ENCODE data around the gene DNAJB6. TPM values are rescaled to one million over a fixed set of nuclear protein-coding genes. Genes with fewer than 3 reads are reported as not detected.

DNAJB6 gene
- polyA plus RNA-seq, 6 donors from 2014 or later = 86.9 to 124 (median 107) TPM

GRCh38 chr7:157361537-157361936 lies 24.7 kb downstream of the DNAJB6 start:
- DNase-seq (no peak), ATAC-seq (ENCODE audit: low read depth in 2 of 2) (no peak)
- Mint-ChIP-seq H3K4me3 (no peak overlapping the region), H3K27me3 (no peaks in the 10 kb centered on the region), H3K9me3 (no peaks in the 10 kb centered on the region), H3K4me1 (peaks cover 18 to 19% (median 19%) of the 10 kb centered on the region in 3 donors), H3K27ac (no peak overlapping the region), H3K36me3 (peaks cover 14 to 25% of the 10 kb centered on the region in 2 donors)

GRCh38 chr7:157362729-157363128 lies 25.9 kb downstream of the DNAJB6 start:
- no peak for ATAC-seq (ENCODE audit: low read depth in 2 of 2)
- peak overlapping the region in 2 of 6 donors; percentile 23 to 78 for H3K27ac Mint-ChIP-seq
- H3K27me3 Mint-ChIP-seq = no peaks in the 10 kb centered on the region
- H3K9me3 Mint-ChIP-seq = no peaks in the 10 kb centered on the region
- peaks cover 10 to 11% (median 11%) of the 10 kb centered on the region in 3 donors for H3K4me1 Mint-ChIP-seq
- no peak overlapping the region for H3K4me3 Mint-ChIP-seq
- no peak for DNase-seq
- H3K36me3 Mint-ChIP-seq = peaks cover 17 to 32% of the 10 kb centered on the region in 2 donors

GRCh38 chr7:157366722-157367121 lies 29.9 kb downstream of the DNAJB6 start:
- H3K27ac Mint-ChIP-seq = no peak overlapping the region
- H3K27me3 Mint-ChIP-seq = no peaks in the 10 kb centered on the region
- H3K4me1 Mint-ChIP-seq = peaks cover 4 to 7% (median 4%) of the 10 kb centered on the region in 3 donors
- no peak overlapping the region for H3K4me3 Mint-ChIP-seq
- ATAC-seq (ENCODE audit: low read depth in 2 of 2) (no peak), DNase-seq (no peak)
- no peaks in the 10 kb centered on the region for H3K9me3 Mint-ChIP-seq
- H3K36me3 Mint-ChIP-seq = peaks cover 28 to 34% of the 10 kb centered on the region in 2 donors

- H3K27ac Mint-ChIP-seq = peak overlapping the region in 2 of 6 donors; percentile 10 to 26
- peaks cover 1 to 10% (median 8%) of the 10 kb centered on the region in 3 donors for H3K4me1 Mint-ChIP-seq
- no peak for DNase-seq
- no peaks in the 10 kb centered on the region for H3K9me3 Mint-ChIP-seq
- H3K4me3 Mint-ChIP-seq = no peak overlapping the region
- no peaks in the 10 kb centered on the region for H3K27me3 Mint-ChIP-seq
- H3K36me3 Mint-ChIP-seq = peaks cover 26 to 41% of the 10 kb centered on the region in 2 donors
- no peak for ATAC-seq (ENCODE audit: low read depth in 2 of 2)
Measured at GRCh38 chr7:157368955-157369354, 32.2 kb downstream of the DNAJB6 start.

- no peak for ATAC-seq (ENCODE audit: low read depth in 2 of 2)
- peaks cover 12 to 23% (median 17%) of the 10 kb centered on the region in 3 donors for H3K4me1 Mint-ChIP-seq
- DNase-seq = no peak
- H3K27me3 Mint-ChIP-seq = no peaks in the 10 kb centered on the region
- no peaks in the 10 kb centered on the region for H3K9me3 Mint-ChIP-seq
- H3K36me3 Mint-ChIP-seq = peaks cover 26 to 46% of the 10 kb centered on the region in 2 donors
- H3K27ac Mint-ChIP-seq = no peak overlapping the region
- H3K4me3 Mint-ChIP-seq = no peak overlapping the region
Measured at GRCh38 chr7:157370742-157371141, 33.9 kb downstream of the DNAJB6 start.

GRCh38 chr7:157371296-157371695 lies 34.5 kb downstream of the DNAJB6 start:
- Mint-ChIP-seq H3K27ac (peak overlapping the region in 1 of 6 donors; percentile 9), H3K36me3 (peaks cover 22 to 44% of the 10 kb centered on the region in 2 donors), H3K4me3 (no peak overlapping the region), H3K4me1 (peaks cover 17 to 28% (median 20%) of the 10 kb centered on the region in 3 donors), H3K27me3 (no peaks in the 10 kb centered on the region), H3K9me3 (no peaks in the 10 kb centered on the region)
- ATAC-seq (ENCODE audit: low read depth in 2 of 2) (no peak), DNase-seq (no peak)

- DNase-seq = no peak
- ATAC-seq (ENCODE audit: low read depth in 2 of 2) = no peak
- H3K4me3 Mint-ChIP-seq = no peak overlapping the region
- H3K36me3 Mint-ChIP-seq = peaks cover 17 to 35% of the 10 kb centered on the region in 2 donors
- no peaks in the 10 kb centered on the region for H3K9me3 Mint-ChIP-seq
- no peaks in the 10 kb centered on the region for H3K27me3 Mint-ChIP-seq
- H3K4me1 Mint-ChIP-seq = peaks cover 23 to 34% (median 25%) of the 10 kb centered on the region in 3 donors
- peak overlapping the region in 4 of 6 donors; percentile 22 to 92 (median 86) for H3K27ac Mint-ChIP-seq
Measured at GRCh38 chr7:157372300-157373232, 35.8 kb downstream of the DNAJB6 start.

- H3K4me1 Mint-ChIP-seq = peaks cover 23 to 42% (median 29%) of the 10 kb centered on the region in 3 donors
- ATAC-seq (ENCODE audit: low read depth in 2 of 2) = no peak
Measured at GRCh38 chr7:157373493-157373892, 36.7 kb downstream of the DNAJB6 start.

GRCh38 chr7:157375410-157375809 lies 38.6 kb downstream of the DNAJB6 start:
- no peaks in the 10 kb centered on the region for H3K27me3 Mint-ChIP-seq
- DNase-seq (no peak), ATAC-seq (ENCODE audit: low read depth in 2 of 2) (no peak)
- no peaks in the 10 kb centered on the region for H3K9me3 Mint-ChIP-seq
- H3K27ac Mint-ChIP-seq = peak overlapping the region in 1 of 6 donors; percentile 84
- H3K4me3 Mint-ChIP-seq = no peak overlapping the region
- H3K36me3 Mint-ChIP-seq = peaks cover 7 to 25% of the 10 kb centered on the region in 2 donors
- peaks cover 31 to 42% (median 37%) of the 10 kb centered on the region in 3 donors for H3K4me1 Mint-ChIP-seq

More at GRCh38 chr7:157373493-157373892, 36.7 kb downstream of the DNAJB6 start:
- H3K36me3 Mint-ChIP-seq = peaks cover 12 to 34% of the 10 kb centered on the region in 2 donors
- H3K4me3 Mint-ChIP-seq = no peak overlapping the region
- DNase-seq = no peak
- H3K9me3 Mint-ChIP-seq = no peaks in the 10 kb centered on the region
- no peaks in the 10 kb centered on the region for H3K27me3 Mint-ChIP-seq
- H3K27ac Mint-ChIP-seq = peak overlapping the region in 2 of 6 donors; percentile 70 to 90

- Mint-ChIP-seq H3K9me3 (no peaks in the 10 kb centered on the region), H3K4me3 (no peak overlapping the region), H3K27ac (peak overlapping the region in 4 of 6 donors; percentile 4 to 49 (median 26)), H3K27me3 (no peaks in the 10 kb centered on the region), H3K4me1 (peaks cover 31 to 36% (median 33%) of the 10 kb centered on the region in 3 donors), H3K36me3 (peaks cover 0 to 18% of the 10 kb centered on the region in 2 donors)
- DNase-seq = no peak
- ATAC-seq (ENCODE audit: low read depth in 2 of 2) = no peak
Measured at GRCh38 chr7:157377436-157378124, 40.8 kb downstream of the DNAJB6 start.

GRCh38 chr7:157378390-157378789 lies 41.6 kb downstream of the DNAJB6 start:
- peak overlapping the region in 2 of 6 donors; percentile 43 to 56 for H3K27ac Mint-ChIP-seq
- H3K27me3 Mint-ChIP-seq = no peaks in the 10 kb centered on the region
- H3K9me3 Mint-ChIP-seq = no peaks in the 10 kb centered on the region
- H3K36me3 Mint-ChIP-seq = peaks cover 0 to 14% of the 10 kb centered on the region in 2 donors
- H3K4me1 Mint-ChIP-seq = peaks cover 30 to 32% (median 32%) of the 10 kb centered on the region in 3 donors
- H3K4me3 Mint-ChIP-seq = no peak overlapping the region
- no peak for DNase-seq
- ATAC-seq (ENCODE audit: low read depth in 2 of 2) = no peak

GRCh38 chr7:157379493-157379892 lies 42.7 kb downstream of the DNAJB6 start:
- peaks cover under 1 to 14% of the 10 kb centered on the region in 2 donors for H3K36me3 Mint-ChIP-seq
- peaks cover 27 to 31% (median 29%) of the 10 kb centered on the region in 3 donors for H3K4me1 Mint-ChIP-seq
- ATAC-seq (ENCODE audit: low read depth in 2 of 2) (no peak), DNase-seq (no peak)
- H3K27ac Mint-ChIP-seq = peak overlapping the region in 2 of 6 donors; percentile 45 to 85
- H3K4me3 Mint-ChIP-seq = no peak overlapping the region
- H3K9me3 Mint-ChIP-seq = no peaks in the 10 kb centered on the region
- H3K27me3 Mint-ChIP-seq = no peaks in the 10 kb centered on the region

GRCh38 chr7:157380416-157380815 lies 43.6 kb downstream of the DNAJB6 start:
- Mint-ChIP-seq H3K27ac (no peak overlapping the region), H3K4me3 (no peak overlapping the region), H3K4me1 (peaks cover 20 to 23% (median 22%) of the 10 kb centered on the region in 3 donors), H3K27me3 (no peaks in the 10 kb centered on the region), H3K36me3 (peaks cover 5 to 9% of the 10 kb centered on the region in 2 donors), H3K9me3 (no peaks in the 10 kb centered on the region)
- ATAC-seq (ENCODE audit: low read depth in 2 of 2) = no peak
- no peak for DNase-seq
